ENCODE measurements around the gene SEM1. TPM values are rescaled to one million over a fixed set of nuclear protein-coding genes. Genes with fewer than 3 reads are reported as not detected.
A peak's percentile ranks its signal among the peaks of the same experiment; 100 is the strongest.
"Not testable (repeated sequence)": the region's sequence is repeated elsewhere in the genome, so short reads cannot be mapped to it uniquely, and the experiment has no call there.

The SEM1 gene
- total RNA-seq (10 to 100 TPM in 3 of 5 donors, 1 to 10 TPM in 2; 5.1 to 95.7 (median 38.8) TPM), polyA plus RNA-seq (10 to 100 TPM; 74.1 to 98.3 (median 97.1) TPM)
- long read RNA-seq, donor 1, transcript SEM1-209 (2 exons, 2,773 nt): minor isoform, 5 of 56 reads
- long read RNA-seq, donor 1, transcript SEM1-201 (3 exons, 1,314 nt): major isoform, 51 of 56 reads
- long read RNA-seq, donor 1, partial matches to known transcripts: 0 of 56 reads
- long read RNA-seq, donor 1, other reads (novel, unspliced or antisense): 0 of 56 reads
- long read RNA-seq, donor 2, transcript SEM1-201 (3 exons, 1,314 nt): major isoform, 86 of 89 reads
- long read RNA-seq, donor 2, partial matches to known transcripts: 0 of 89 reads
- long read RNA-seq, donor 2, other reads (novel, unspliced or antisense): 0 of 89 reads
- long read RNA-seq, donor 3, transcript SEM1-201 (3 exons, 1,314 nt): major isoform, 80 of 88 reads
- long read RNA-seq, donor 3, transcript SEM1-209 (2 exons, 2,773 nt): minor isoform, 8 of 88 reads
- long read RNA-seq, donor 3, partial matches to known transcripts: 0 of 88 reads
- long read RNA-seq, donor 3, other reads (novel, unspliced or antisense): 0 of 88 reads
- long read RNA-seq, donor 4, transcript SEM1-201 (3 exons, 1,314 nt): major isoform, 18 of 19 reads
- long read RNA-seq, donor 4, partial matches to known transcripts: 0 of 19 reads
- long read RNA-seq, donor 4, other reads (novel, unspliced or antisense): 0 of 19 reads
- long read RNA-seq, donor 5, transcript SEM1-201 (3 exons, 1,314 nt): major isoform, 127 of 139 reads
- long read RNA-seq, donor 5, transcript SEM1-209 (2 exons, 2,773 nt): minor isoform, 11 of 139 reads
- long read RNA-seq, donor 5, partial matches to known transcripts: 0 of 139 reads
- long read RNA-seq, donor 5, other reads (novel, unspliced or antisense): 0 of 139 reads
- long read RNA-seq, donor 6, transcript SEM1-201 (3 exons, 1,314 nt): major isoform, 227 of 254 reads
- long read RNA-seq, donor 6, transcript SEM1-209 (2 exons, 2,773 nt): minor isoform, 21 of 254 reads
- long read RNA-seq, donor 6, partial matches to known transcripts: 5 of 254 reads
- long read RNA-seq, donor 6, other reads (novel, unspliced or antisense): 0 of 254 reads
- long read RNA-seq, donor 7, transcript SEM1-201 (3 exons, 1,314 nt): major isoform, 184 of 200 reads
- long read RNA-seq, donor 7, transcript SEM1-209 (2 exons, 2,773 nt): minor isoform, 16 of 200 reads
- long read RNA-seq, donor 7, partial matches to known transcripts: 0 of 200 reads
- long read RNA-seq, donor 7, other reads (novel, unspliced or antisense): 0 of 200 reads
- long read RNA-seq, donor 8, transcript SEM1-209 (2 exons, 2,773 nt): minor isoform, 23 of 166 reads
- long read RNA-seq, donor 8, transcript SEM1-201 (3 exons, 1,314 nt): major isoform, 142 of 166 reads
- long read RNA-seq, donor 8, partial matches to known transcripts: 0 of 166 reads
- long read RNA-seq, donor 8, other reads (novel, unspliced or antisense): 0 of 166 reads
- long read RNA-seq, donor 9, transcript SEM1-209 (2 exons, 2,773 nt): minor isoform, 30 of 207 reads
- long read RNA-seq, donor 9, transcript SEM1-201 (3 exons, 1,314 nt): major isoform, 168 of 207 reads
- long read RNA-seq, donor 9, partial matches to known transcripts: 9 of 207 reads
- long read RNA-seq, donor 9, other reads (novel, unspliced or antisense): 0 of 207 reads
- long read RNA-seq, donor 10, transcript SEM1-201 (3 exons, 1,314 nt): major isoform, 60 of 61 reads
- long read RNA-seq, donor 10, partial matches to known transcripts: 0 of 61 reads
- long read RNA-seq, donor 10, other reads (novel, unspliced or antisense): 0 of 61 reads

DNA sequence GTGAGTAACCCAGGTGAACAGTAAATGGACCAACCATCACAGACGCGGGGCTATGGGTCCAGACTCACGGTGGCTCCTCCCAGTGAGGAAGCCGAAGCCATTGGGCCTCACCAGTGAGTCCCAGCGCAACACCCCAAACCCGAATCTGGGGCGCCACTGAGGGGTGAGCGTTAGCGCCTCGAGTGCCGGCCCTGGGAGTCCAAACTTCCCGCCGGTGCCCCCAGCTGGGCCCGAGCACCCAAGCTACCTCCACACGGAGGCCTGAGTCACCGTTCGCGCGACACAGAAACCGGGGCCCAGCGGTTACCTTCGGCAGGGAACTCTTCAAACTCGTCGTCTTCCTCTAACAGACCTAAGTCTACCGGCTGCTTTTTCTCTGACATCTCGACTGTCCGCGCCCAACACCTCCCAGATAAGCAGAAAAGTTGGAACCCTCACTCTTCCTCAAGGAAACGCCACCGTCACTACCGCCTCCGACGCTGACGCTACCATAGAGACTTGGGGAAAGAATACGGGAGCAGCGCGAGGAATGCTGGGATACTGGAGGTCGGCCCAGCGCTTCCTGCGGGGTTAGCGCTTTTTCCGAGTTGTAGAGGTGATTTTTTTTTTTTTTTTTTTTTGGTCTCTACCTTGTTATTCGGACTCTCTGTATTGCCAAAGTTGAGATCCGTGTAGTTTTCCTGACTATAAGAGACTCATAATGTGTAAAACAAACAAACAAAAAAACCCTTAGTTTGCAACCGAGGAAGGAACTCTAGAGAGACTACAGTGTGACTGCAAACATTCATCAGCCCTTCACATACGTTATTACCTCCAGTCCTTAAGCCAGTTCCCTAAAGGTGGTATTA lies at the start of gene SEM1:
Gene SEM1 (minus strand): TSS at position 466 of the 848 bp plus-strand sequence. CDS start 83 bp downstream, at position 383.
- Histone ChIP-seq H3K27ac (peak within 1 kb of the TSS; percentile 85 to 93 (median 91)), H3K9me3 (peaks cover 0 to 16% (median 11%) of the 10 kb centered on the region in 4 donors), H3K36me3 (no peaks in the 10 kb centered on the region), H3K4me1 (peaks cover 14 to 34% (median 23%) of the 10 kb centered on the region in 4 donors), H3K27me3 (no peaks in the 10 kb centered on the region), H3K4me3 (peak within 1 kb of the TSS; percentile 81 to 96 (median 84))
- DNase-seq: peak; percentile 85 to 96
- 0 to 1% (median 1%) methylated on average over 45 to 46 of the region's 46 CpGs for WGBS, 5 donors
- TF ChIP-seq POLR2AphosphoS5 (IDR thresholded peaks at IDR 0.05) (peak; percentile 80 to 93 (median 85)), POLR2A (IDR thresholded peaks at IDR 0.05) (peak in 1 of 4 donors; percentile 21), EP300 (IDR thresholded peaks at IDR 0.05) (no peak)
- TF ChIP-seq, protein P1, sequence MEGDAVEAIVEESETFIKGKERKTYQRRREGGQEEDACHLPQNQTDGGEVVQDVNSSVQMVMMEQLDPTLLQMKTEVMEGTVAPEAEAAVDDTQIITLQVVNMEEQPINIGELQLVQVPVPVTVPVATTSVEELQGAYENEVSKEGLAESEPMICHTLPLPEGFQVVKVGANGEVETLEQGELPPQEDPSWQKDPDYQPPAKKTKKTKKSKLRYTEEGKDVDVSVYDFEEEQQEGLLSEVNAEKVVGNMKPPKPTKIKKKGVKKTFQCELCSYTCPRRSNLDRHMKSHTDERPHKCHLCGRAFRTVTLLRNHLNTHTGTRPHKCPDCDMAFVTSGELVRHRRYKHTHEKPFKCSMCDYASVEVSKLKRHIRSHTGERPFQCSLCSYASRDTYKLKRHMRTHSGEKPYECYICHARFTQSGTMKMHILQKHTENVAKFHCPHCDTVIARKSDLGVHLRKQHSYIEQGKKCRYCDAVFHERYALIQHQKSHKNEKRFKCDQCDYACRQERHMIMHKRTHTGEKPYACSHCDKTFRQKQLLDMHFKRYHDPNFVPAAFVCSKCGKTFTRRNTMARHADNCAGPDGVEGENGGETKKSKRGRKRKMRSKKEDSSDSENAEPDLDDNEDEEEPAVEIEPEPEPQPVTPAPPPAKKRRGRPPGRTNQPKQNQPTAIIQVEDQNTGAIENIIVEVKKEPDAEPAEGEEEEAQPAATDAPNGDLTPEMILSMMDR (IDR thresholded peaks at IDR 0.05): no peak
- intact Hi-C loops (cut with DNase I; ENCODE audit: low total_unique reads): no loop called here

DNA sequence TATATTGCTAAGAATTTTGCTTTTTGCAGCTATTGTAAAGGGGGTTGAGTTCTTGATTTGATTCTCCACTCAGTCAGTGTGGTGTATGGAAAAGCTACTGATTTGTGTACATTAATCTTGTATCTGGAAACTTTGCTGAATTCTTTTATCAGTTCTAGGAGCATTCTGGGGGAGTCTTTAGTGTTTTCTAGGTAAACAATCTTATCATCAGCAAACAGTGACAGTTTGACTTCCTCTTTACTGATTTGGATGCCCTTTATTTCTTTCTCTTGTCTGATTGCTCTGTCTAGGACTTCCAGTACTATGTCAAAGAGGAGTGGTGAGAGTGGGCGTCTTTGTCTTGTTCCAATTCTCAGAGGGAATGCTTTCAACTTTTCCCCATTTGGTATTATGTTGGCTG lies 48.2 kb upstream of the SEM1 start:
- intact Hi-C loops (cut with DNase I; ENCODE audit: low total_unique reads); H3K4me1 ChIP-seq; H3K27me3 ChIP-seq; H3K36me3 ChIP-seq; H3K27ac ChIP-seq; H3K4me3 ChIP-seq; DNase-seq: not testable (repeated sequence)
- whole genome bisulfite sequencing, 5 donors: 50 to 68% (median 54%) methylated on average over 1 of the region's 1 CpG
- peaks cover 0 to 12% (median 3%) of the 10 kb centered on the region in 4 donors for H3K9me3 ChIP-seq

DNA sequence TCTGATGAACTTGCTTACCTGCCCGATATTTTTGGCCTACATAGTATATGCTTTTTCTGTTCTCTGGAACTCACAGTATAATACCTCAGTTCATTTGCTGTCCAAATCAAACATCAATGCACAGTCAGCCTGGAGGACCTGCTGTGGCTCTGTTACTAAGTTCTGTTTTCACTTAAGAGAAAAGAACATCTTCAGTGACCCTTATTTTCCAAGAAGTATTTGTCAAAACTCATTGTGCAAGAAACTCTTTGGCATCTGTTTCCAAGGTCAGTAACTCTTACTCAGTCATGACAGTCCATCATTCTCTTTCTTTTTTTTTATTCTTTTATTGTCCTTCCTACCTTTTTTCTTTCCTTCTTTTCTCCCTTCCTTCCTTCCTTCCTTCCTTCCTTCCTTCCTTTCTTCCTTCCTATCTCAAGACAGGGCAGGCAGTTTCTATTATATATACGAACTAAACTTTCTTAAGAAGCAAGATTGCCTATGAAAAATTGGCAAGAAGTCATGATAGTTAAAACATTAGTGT lies 37.8 kb upstream of the SEM1 start:
- WGBS, 5 donors: 65 to 79% (median 71%) methylated on average over 2 of the region's 2 CpGs

DNA sequence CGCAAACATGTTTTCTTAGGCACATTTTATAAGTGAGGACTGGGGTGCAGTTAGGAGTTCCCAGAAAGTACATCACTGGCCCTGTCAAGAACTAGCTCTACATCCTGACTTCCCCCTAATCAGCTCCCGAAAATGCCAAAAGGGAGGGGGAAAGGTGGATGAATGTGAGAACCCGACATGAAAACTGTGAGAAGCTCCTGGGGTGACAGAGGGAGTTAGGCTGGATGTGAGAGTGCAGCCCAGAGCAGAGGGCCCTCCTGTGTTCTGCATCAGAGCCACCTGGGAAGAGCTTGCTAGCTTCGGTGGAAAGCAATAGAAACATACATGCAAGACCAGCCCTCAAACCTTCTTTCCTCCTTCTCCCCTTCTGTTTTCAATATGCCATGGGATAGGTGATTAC lies 30.5 kb upstream of the SEM1 start:
- Histone ChIP-seq H3K27me3 (peaks cover 0 to 19% (median 6%) of the 10 kb centered on the region in 3 donors), H3K4me3 (no peak overlapping the region), H3K4me1 (no peaks in the 10 kb centered on the region), H3K9me3 (no peaks in the 10 kb centered on the region), H3K27ac (no peak overlapping the region), H3K36me3 (no peaks in the 10 kb centered on the region)
- intact Hi-C loops (cut with DNase I; ENCODE audit: low total_unique reads): no loop called here
- 33 to 40% (median 40%) methylated on average over 4 of the region's 4 CpGs for WGBS, 5 donors
- DNase-seq: no peak
- TF ChIP-seq EP300 (IDR thresholded peaks at IDR 0.05) (no peak), POLR2AphosphoS5 (IDR thresholded peaks at IDR 0.05) (no peak), POLR2A (IDR thresholded peaks at IDR 0.05) (no peak)
- TF ChIP-seq, protein P1 (IDR thresholded peaks at IDR 0.05): no peak

More for the DNA sequence above, 37.8 kb upstream of the SEM1 start:
- Histone ChIP-seq H3K9me3 (peaks cover 0 to 12% (median 3%) of the 10 kb centered on the region in 4 donors), H3K36me3 (no peaks in the 10 kb centered on the region), H3K27ac (no peak overlapping the region), H3K27me3 (no peaks in the 10 kb centered on the region), H3K4me1 (no peaks in the 10 kb centered on the region), H3K4me3 (no peak overlapping the region)
- DNase-seq: no peak
- intact Hi-C loops (cut with DNase I; ENCODE audit: low total_unique reads): no loop called here
- no peak for TF ChIP-seq POLR2AphosphoS5 (IDR thresholded peaks at IDR 0.05)
- TF ChIP-seq POLR2A (IDR thresholded peaks at IDR 0.05): no peak
